Stimulated activated CD8-positive, alpha-beta memory T cell treated with anti-CD3 and anti-CD28 coated beads, Interleukin-4, amount 100 ng/mL, for 24 hours (primary cell): ENCODE data around the gene ZNF282.
"Not testable (repeated sequence)": the region's sequence is repeated elsewhere in the genome, so short reads cannot be mapped to it uniquely, and the experiment has no call there.

ENCODE experiments used
- DNase-seq: peaks from one replicate; pipeline ENCODE4 v3.0.0-alpha.2; 2020; ENCODE audit warnings: low read depth

Gene ZNF282

DNA sequence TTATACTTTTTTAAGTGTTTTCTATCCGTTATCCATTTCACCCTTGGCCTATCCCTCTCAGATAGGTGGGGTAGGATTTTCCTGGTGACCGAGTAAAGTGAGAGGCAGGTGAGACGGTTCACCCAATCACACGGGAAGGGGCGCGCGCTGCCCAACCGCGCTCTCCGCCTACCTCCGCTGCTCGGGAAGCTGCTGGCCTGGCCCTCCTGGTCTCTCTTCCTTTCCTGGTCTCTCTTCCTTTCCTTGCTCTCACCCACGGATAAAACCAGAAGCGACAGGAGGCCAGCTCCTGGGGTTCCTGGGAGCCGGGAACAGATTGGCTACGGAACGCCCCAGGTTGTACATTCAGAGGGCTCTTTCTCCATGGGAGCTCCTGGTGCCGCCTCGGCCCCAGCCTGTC lies 29.8 kb downstream of the ZNF282 start:
- DNase-seq, result no peak

- DNase-seq, result no peak
Measured at GRCh38 chr7:149225656-149226055, 30.3 kb downstream of the ZNF282 start.

- not testable (repeated sequence) for DNase-seq
Measured at GRCh38 chr7:149226366-149226765, 31.0 kb downstream of the ZNF282 start.

GRCh38 chr7:149226840-149227494 lies 31.6 kb downstream of the ZNF282 start:
- no peak for DNase-seq

DNA sequence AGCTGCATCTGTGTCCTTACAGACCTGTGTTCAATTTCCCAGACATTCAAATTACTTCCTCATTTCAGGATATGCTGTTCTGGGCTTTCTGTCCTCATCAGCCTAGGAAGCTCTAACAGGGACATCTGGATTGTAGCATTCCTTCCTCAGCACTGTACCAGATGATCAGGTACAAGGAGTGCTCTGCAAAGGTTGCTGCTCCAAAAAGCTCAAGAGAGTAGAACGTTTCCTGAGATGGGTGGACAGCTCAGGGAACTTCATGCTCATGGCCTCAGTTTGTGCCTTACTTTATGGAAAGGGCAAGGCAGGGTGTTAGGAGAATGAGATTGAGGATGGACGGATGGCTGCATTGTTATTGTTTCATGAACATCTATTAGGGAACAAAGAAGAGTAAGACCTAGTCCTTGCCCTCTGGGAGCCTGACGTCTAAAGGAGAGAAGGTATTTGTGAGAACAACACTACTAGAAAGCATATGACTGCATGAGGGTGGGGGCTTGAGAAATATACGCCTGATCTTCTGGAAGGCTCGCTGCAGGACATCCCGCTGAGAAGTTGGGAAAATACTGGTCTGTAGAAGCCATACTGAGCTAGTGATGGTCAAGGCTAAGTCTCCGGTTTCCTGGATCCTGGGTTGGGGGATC lies 33.6 kb downstream of the ZNF282 start:
- no peak for DNase-seq

- DNase-seq, result no peak
Measured at GRCh38 chr7:149229526-149229925, 34.2 kb downstream of the ZNF282 start.

GRCh38 chr7:149232362-149232761 lies 37.0 kb downstream of the ZNF282 start:
- no peak for DNase-seq

GRCh38 chr7:149233655-149234204 lies 38.4 kb downstream of the ZNF282 start:
- DNase-seq, result not testable (repeated sequence)

DNA sequence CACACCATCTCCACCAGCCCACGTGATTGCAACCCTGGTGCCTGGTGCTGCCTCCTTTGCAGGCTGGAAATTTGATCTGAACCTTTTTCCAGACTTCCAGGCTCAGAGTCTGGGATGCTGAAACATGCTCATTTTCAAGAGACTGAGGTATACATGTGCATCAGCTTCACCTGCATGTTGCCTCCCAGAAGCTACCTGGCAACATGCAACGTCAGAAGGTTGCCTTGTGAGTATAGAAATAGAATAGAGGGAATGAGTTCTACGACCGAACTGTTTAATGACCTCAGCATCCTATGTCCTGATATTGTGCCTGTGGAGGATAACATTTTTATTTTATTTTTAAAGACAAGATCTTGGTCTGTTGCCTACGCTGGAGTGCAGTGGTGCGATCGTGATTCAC lies 42.2 kb downstream of the ZNF282 start:
- no peak for DNase-seq

- DNase-seq, result no peak
Measured at GRCh38 chr7:149238051-149238450, 42.7 kb downstream of the ZNF282 start.

- DNase-seq, result peak; percentile 81
Measured at GRCh38 chr7:149239345-149240143, 44.2 kb downstream of the ZNF282 start, which contains the start of gene ZNF212. Gene ZNF212 (plus strand): TSS chr7:149239651. CDS start chr7:149239779, 128 bp downstream.

GRCh38 chr7:149240637-149241036 lies 45.3 kb downstream of the ZNF282 start:
- DNase-seq, result no peak

- DNase-seq, result no peak
Measured at GRCh38 chr7:149241696-149242095, 46.4 kb downstream of the ZNF282 start.

DNA sequence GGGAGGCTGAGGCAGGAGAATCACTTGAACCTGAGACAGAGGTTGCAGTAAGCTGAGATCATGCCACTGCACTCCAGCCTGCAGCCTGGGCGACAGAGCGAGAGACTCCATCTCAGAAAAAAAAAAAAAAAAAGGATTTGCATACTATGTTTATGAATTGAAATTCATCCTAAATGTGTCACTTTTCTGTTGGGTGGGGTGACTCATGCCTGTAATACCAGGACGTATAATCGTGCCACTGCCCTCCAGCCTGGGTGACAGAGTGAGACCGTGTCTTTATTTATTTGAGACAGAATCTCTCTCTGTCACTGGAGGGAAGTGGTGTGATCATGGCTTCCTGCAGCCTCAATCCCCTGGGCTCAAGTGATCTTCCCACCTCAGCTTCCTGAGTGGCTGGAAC lies 49.9 kb downstream of the ZNF282 start:
- DNase-seq, result no peak

DNA sequence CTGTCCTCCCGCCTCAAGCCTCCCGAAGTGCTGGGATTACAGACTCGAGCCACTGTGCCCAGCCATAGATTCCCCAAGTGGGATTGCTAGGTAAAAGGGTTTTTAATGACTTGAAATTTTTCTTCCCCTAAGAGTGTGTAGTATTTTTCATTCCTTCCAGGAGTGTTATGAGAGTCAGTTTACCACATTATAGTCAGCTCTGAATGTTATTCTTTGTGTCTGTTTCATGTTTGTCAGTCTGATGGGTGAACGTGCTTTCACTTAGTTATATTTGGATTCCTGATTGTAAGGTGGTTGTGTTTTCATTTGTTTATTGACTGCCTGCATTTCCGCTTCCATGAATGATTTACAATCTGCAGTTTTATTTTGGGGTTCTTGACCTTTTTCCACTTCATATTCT lies 50.4 kb downstream of the ZNF282 start:
- DNase-seq, result no peak

- no peak for DNase-seq
Measured at GRCh38 chr7:149248777-149249176, 53.4 kb downstream of the ZNF282 start.

- DNase-seq, result not testable (repeated sequence)
Measured at GRCh38 chr7:149250151-149250550, 54.8 kb downstream of the ZNF282 start.

DNA sequence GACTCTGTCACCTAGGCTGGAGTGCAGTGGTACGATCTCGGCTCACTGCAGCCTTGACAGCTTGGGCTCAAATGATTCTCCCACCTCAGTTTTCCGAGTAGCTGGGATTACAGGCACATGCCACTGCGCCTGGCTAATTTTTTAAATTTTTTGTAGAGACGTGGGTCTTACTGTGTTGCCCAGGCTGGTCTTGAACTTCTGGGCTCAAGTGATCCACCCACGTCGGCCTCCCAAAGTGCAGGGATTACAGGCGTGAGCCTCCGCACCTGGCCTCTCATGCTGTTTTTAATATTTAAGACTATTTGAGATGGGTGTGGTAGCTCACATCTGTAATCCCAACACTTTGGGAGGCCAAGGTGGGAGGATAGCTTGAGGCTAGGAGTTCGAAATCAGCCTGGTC lies 56.2 kb downstream of the ZNF282 start:
- not testable (repeated sequence) for DNase-seq

DNA sequence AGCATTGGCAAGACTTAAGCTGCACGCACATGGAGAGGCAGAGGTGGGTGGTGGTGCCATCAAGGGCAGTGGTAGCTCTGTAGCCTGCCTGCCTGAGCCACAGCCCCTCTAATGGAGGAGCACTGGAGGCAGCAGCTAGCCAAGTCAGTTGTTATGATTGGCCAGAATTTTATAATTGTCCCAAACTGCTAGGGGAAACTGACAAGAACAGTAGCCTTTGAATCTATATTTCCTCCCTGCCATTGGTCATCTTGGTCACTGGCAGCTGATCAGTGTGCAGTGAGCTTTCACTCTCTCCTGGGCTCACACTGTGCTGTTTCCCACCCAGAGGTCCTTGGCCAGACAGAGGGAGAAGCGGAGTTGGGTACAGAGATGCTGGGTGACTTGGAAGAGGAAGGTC lies 57.0 kb downstream of the ZNF282 start:
- no peak for DNase-seq

- no peak for DNase-seq
Measured at GRCh38 chr7:149253665-149254064, 58.3 kb downstream of the ZNF282 start.

GRCh38 chr7:149254181-149254858 lies 59.0 kb downstream of the ZNF282 start:
- DNase-seq, result no peak

DNA sequence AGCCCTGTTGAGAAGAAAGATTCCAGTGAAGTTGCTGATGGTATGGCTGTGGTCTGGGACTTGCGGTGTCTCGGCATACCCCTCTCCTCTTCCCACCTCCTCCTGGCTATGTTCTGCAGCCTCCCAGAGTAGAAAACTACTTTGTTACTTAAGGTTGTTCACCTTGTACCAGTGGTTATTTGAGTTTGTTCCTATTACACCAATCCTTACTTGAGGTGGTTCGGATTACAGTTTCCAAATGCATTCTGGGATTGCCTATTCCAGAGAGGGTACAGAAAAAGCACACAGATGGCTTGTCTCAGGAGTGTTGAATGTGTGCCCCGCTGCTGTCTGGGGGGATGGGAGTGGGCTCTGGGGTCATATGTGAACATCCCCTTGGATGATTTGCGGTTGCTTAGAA lies 59.8 kb downstream of the ZNF282 start:
- DNase-seq, result no peak
